A549 (cell line): ENCODE measurements around the gene RIN3. TPM values are rescaled to one million over a fixed set of nuclear protein-coding genes. Genes with fewer than 3 reads are reported as not detected.

Experiments
- ATAC-seq, 2 experiments: fragments of 200-7000 bp in 1 of 2; fragments of >200 bp in 1 of 2; cut with Nextera tagmentation in 1 of 2; cut with Tn5 transposase in 1 of 2; 3 replicates each; pipeline versions ENCODE4 v1.8.0 to v1.9.1; 2018 to 2020; ENCODE audit warnings: mild to moderate bottlenecking in 1 of 2, moderate library complexity in 1 of 2
- CTCF ChIA-PET: fragments of 300-600 bp; sonication (Branson Sonifier 250); formaldehyde crosslinking; extraction: SDS; loops from one replicate; lab custom pipeline; 2021; ENCODE audit warnings: antibody characterized with exemption, inconsistent platforms; lab: Yijun Ruan, JAX
- POLR2A ChIA-PET: fragments of 350-600 bp; formaldehyde crosslinking; extraction: SDS; loops from one replicate; lab custom pipeline; 2021; ENCODE audit warnings: antibody characterized with exemption, inconsistent platforms; lab: Yijun Ruan, JAX
- DNase-seq, 2 experiments: peaks; one replicate each; pipeline versions ENCODE4 v3.0.0 to v3.0.0-alpha.2; 2011 to 2016; ENCODE audit warnings: low read depth in 1 of 2, low spot score in 1 of 2
- FAIRE-seq: peaks from 2 replicates; lab custom pipeline; 2011; peaks lifted over from hg19 to GRCh38; lab: Jason Lieb, UNC
- H3K27ac ChIP-seq, 2 experiments: fragments of >200 bp; sonication (Bioruptor Twin); formaldehyde crosslinking; 3 replicates each; pipeline ENCODE4 v1.5.1; 2016 to 2017
- H3K4me1 ChIP-seq: fragments of >200 bp; sonication (Bioruptor Twin); formaldehyde crosslinking; 3 replicates; pipeline ENCODE4 v1.6.1; 2016
- H3K4me2 ChIP-seq: fragments of >200 bp; sonication (Bioruptor Twin); formaldehyde crosslinking; 3 replicates; pipeline ENCODE4 v1.6.1; 2016
- H3K4me3 ChIP-seq: fragments of >200 bp; sonication (Bioruptor Twin); formaldehyde crosslinking; 3 replicates; pipeline ENCODE4 v1.5.1; 2016
- H3K9me3 ChIP-seq: fragments of >200 bp; sonication (Bioruptor Twin); formaldehyde crosslinking; 3 replicates; pipeline ENCODE4 v1.6.1; 2016
- CBX2 ChIP-seq: fragments of 200-600 bp; sonication (generic); IDR thresholded peaks from 2 replicates; pipeline ENCODE4 v1.6.1; 2016; ENCODE audit warnings: low read depth, mild to moderate bottlenecking, borderline replicate concordance
- CBX8 ChIP-seq: fragments of 200-600 bp; sonication (generic); IDR thresholded peaks from 2 replicates; pipeline ENCODE4 v1.6.1; 2016
- CEBPB ChIP-seq, 2 experiments: fragments of >200 bp in 1 of 2; sonication (Bioruptor Twin) in 1 of 2; formaldehyde crosslinking in 1 of 2; IDR thresholded peaks; 2 replicates each; pipeline ENCODE4 v1.6.1; 2012 to 2016
- EP300 ChIP-seq, 2 experiments: fragments of >200 bp; sonication (Bioruptor Twin); formaldehyde crosslinking; IDR thresholded peaks; 2 replicates in 1 of 2; 3 replicates in 1 of 2; pipeline ENCODE4 v1.6.1; 2016 to 2017
- FOXS1 ChIP-seq: fragments of 250-450 bp; sonication (Bioruptor Pico); IDR thresholded peaks from 2 replicates; pipeline ENCODE4 v1.5.0; 2020; ENCODE audit warnings: mild to moderate bottlenecking, moderate library complexity
- HMGXB4 ChIP-seq: fragments of 250-450 bp; sonication (Bioruptor Pico); IDR thresholded peaks from 2 replicates; pipeline ENCODE4 v1.5.0; 2021; ENCODE audit warnings: mild to moderate bottlenecking, moderate library complexity, borderline replicate concordance
- HOXA7 ChIP-seq: fragments of 250-450 bp; sonication (Bioruptor Pico); IDR thresholded peaks from 2 replicates; pipeline ENCODE4 v1.5.0; 2020; ENCODE audit warnings: mild to moderate bottlenecking, moderate library complexity
- JUN ChIP-seq, 2 experiments: fragments of >200 bp; sonication (Bioruptor Twin); formaldehyde crosslinking; IDR thresholded peaks; 2 replicates in 1 of 2; 3 replicates in 1 of 2; pipeline ENCODE4 v1.6.1; 2016 to 2017
- JUNB ChIP-seq: fragments of >200 bp; sonication (Bioruptor Twin); formaldehyde crosslinking; IDR thresholded peaks from 2 replicates; pipeline ENCODE4 v1.6.1; 2016
- KDM5A ChIP-seq: fragments of 200-600 bp; sonication (generic); IDR thresholded peaks from 2 replicates; pipeline ENCODE4 v1.6.1; 2016; ENCODE audit warnings: antibody characterized with exemption, mild to moderate bottlenecking
- MAZ ChIP-seq: fragments of 150-350 bp; IDR thresholded peaks from 2 replicates; pipeline ENCODE4 v1.6.1; 2014; ENCODE audit warnings: antibody characterized with exemption, low read depth, low read length, borderline replicate concordance
- PHF8 ChIP-seq: fragments of 200-600 bp; sonication (generic); IDR thresholded peaks from 2 replicates; pipeline ENCODE4 v1.6.1; 2016; ENCODE audit warnings: low read depth, mild to moderate bottlenecking, antibody characterized with exemption, moderate library complexity, borderline replicate concordance
- POLR2AphosphoS2 ChIP-seq: conservative IDR thresholded peaks from 2 replicates; pipeline ENCODE4 v1.6.1; 2012; ENCODE audit warnings: low read length, improper control_type of control experiment, inconsistent platforms
- RAD21 ChIP-seq, 2 experiments: fragments of >200 bp in 1 of 2; sonication (Bioruptor Twin) in 1 of 2; formaldehyde crosslinking in 1 of 2; IDR thresholded peaks in 1 of 2; conservative IDR thresholded peaks in 1 of 2; 2 replicates in 1 of 2; 3 replicates in 1 of 2; pipeline ENCODE4 v1.6.1; 2012 to 2018; ENCODE audit warnings: inconsistent platforms in 1 of 2
- RARB ChIP-seq: fragments of 250-450 bp; sonication (Bioruptor Pico); IDR thresholded peaks from 2 replicates; pipeline ENCODE4 v1.8.0; 2021; ENCODE audit warnings: mild to moderate bottlenecking, moderate library complexity
- TFCP2L1 ChIP-seq: fragments of 250-450 bp; sonication (Bioruptor Pico); IDR thresholded peaks from 2 replicates; pipeline ENCODE4 v1.5.0; 2021; ENCODE audit warnings: mild to moderate bottlenecking
- TP53 ChIP-seq: fragments of 250-450 bp; sonication (Bioruptor Pico); IDR thresholded peaks from 2 replicates; pipeline ENCODE4 v1.5.0; 2021; ENCODE audit warnings: mild to moderate bottlenecking, moderate library complexity
- ZFP36 ChIP-seq: fragments of 450-650 bp; IDR thresholded peaks from 2 replicates; pipeline ENCODE4 v1.6.1; 2014; ENCODE audit warnings: borderline replicate concordance; ENCODE audit not compliant: partially characterized antibody
- ZSCAN20 ChIP-seq: fragments of 250-450 bp; sonication (Bioruptor Pico); IDR thresholded peaks from 2 replicates; pipeline ENCODE4 v1.8.0; 2022; ENCODE audit warnings: mild to moderate bottlenecking, moderate library complexity
- WGBS: methylation state at CpG from one replicate; pipeline ENCODE4 v1.1.6; 2017; ENCODE audit errors: missing lambda C conversion rate; 5-methylcytosine and 5-hydroxymethylcytosine counted together
- polyA plus RNA-seq, 4 experiments: library from polyadenylated mRNA; depleted of rRNA in 3 of 4; stranded (reverse); fragments of >200 nt; fragmentation: RNase III in 1 of 4; extraction: RNeasy Plus Mini Kit Qiagen cat#74134 plus additional on column Dnase treatment in 1 of 4; gene quantifications; 2 replicates in 3 of 4; 3 replicates in 1 of 4; pipeline ENCODE4 v1.2.3, GENCODE V29; 2011 to 2017
- TF ChIP-seq, protein P1 (sequence below): fragments of >200 bp; sonication (Bioruptor Twin); formaldehyde crosslinking; IDR thresholded peaks from 3 replicates; pipeline ENCODE4 v1.6.1; 2016

Gene RIN3
- polyA plus RNA-seq, 2 of the 4 experiments (the other 2 are of a cell fraction) = 5.6 to 14.5 TPM

DNA sequence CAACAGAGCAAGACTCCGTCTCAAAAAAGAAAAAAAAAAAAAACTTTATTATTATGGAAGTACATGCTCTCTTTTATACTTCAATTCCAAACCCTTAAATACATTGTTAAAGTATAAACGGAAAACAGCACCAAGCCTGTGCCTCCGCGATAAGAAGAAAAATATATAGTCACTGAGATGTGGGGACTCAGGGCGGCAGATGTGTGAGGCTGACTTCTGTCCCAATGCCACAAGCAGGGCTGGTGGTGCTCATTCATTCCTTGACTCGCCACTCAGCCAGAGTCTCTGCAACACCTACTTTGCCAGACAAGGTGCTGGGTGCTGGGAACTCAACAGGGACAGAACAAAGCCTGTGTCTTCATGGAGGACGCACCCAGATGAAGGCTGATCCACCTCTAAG, 221.0 kb downstream of the RIN3 start:
- H3K4me1 ChIP-seq = peaks cover 19% of the 10 kb centered on the region
- H3K9me3 ChIP-seq = peaks cover 6% of the 10 kb centered on the region; the same call in 1 of the 3 replicates
- no peak for ATAC-seq
- POLR2A ChIA-PET = interaction anchor here (2.0 kb wide), 1 partner anchor 14 kb away, joined by 5 read pairs; the partner anchor contains the start of gene LGMN
- no peak overlapping the region for H3K4me3 ChIP-seq
- TF ChIP-seq RARB (CRISPR knock-in tag) = no peak
- TF ChIP-seq RAD21 (conservative IDR thresholded peaks at IDR 0.05 in 1 of 2, IDR thresholded peaks at IDR 0.05 in 1 of 2) = no peak
- no peak for TF ChIP-seq HMGXB4
- no peak overlapping the region for H3K4me2 ChIP-seq
- 97% methylated on average over 7 of the region's 7 CpGs for WGBS
- no peak overlapping the region for H3K27ac ChIP-seq
- CTCF ChIA-PET = interaction anchor here (0.6 kb wide), 1 partner anchor 8 kb away, joined by 3 read pairs; no protein-coding TSS in a partner anchor
- no peak for DNase-seq
- FAIRE-seq = no peak

GRCh38 chr14:92735344-92735743, 221.8 kb downstream of the RIN3 start:
- Histone ChIP-seq H3K27ac (no peak overlapping the region), H3K4me2 (no peak overlapping the region), H3K4me1 (peaks cover 12% of the 10 kb centered on the region), H3K9me3 (peaks cover 6% of the 10 kb centered on the region; the same call in 1 of the 3 replicates), H3K4me3 (no peak overlapping the region)
- ChIA-PET POLR2A (interaction anchor here (2.1 kb wide), 1 partner anchor 13 kb away, joined by 8 read pairs; the partner anchor contains the start of gene LGMN), CTCF (interaction anchor here (0.6 to 1.3 kb wide), 3 partner anchors 12 to 224 kb away, joined by 3 to 4 read pairs (median 3); no protein-coding TSS in a partner anchor)
- DNase-seq (no peak), FAIRE-seq (no peak), ATAC-seq (no peak)
- TF ChIP-seq RAD21 (conservative IDR thresholded peaks at IDR 0.05 in 1 of 2, IDR thresholded peaks at IDR 0.05 in 1 of 2) (no peak), HMGXB4 (no peak), ZSCAN20 (CRISPR knock-in tag) (no peak), TFCP2L1 (CRISPR knock-in tag) (no peak), FOXS1 (CRISPR knock-in tag) (no peak), EP300 (IDR thresholded peaks at IDR 0.05) (no peak), ZFP36 (no peak), HOXA7 (CRISPR knock-in tag) (no peak), KDM5A (no peak), POLR2AphosphoS2 (no peak), CBX2 (no peak)
- WGBS = 91% methylated on average over 6 of the region's 6 CpGs

DNA sequence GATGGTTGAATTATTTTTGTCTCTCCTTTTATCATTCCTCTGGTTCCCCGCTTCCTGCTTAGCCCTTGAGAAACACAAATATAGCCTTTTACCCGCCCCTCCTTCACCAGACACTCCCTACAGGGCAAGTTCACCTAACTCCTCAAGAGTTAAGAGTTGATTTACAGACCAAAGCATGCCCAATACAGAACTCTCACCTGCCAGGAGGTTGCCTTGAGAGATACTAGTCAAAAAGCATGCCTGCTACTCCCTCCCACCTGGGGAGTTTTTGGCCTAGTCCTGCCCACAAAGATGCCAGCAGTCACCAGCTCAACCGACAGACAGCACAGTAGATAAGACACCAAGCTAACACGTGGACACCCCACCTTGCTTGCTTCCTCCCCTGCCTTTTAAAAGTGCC, 223.6 kb downstream of the RIN3 start:
- FAIRE-seq = no peak
- WGBS = 75% methylated on average over 4 of the region's 4 CpGs
- Histone ChIP-seq H3K4me2 (0 out of 3 replicates have a peak overlapping the region, but pooled peaks have one; percentile 14), H3K4me1 (peaks cover 12% of the 10 kb centered on the region), H3K9me3 (no peaks in the 10 kb centered on the region), H3K4me3 (no peak overlapping the region), H3K27ac (no peak overlapping the region)
- no peak for ATAC-seq
- DNase-seq = no peak
- CTCF ChIA-PET = no interaction called here
- no peak for TF ChIP-seq MAZ
- no peak for TF ChIP-seq CEBPB (IDR thresholded peaks at IDR 0.05)
- no peak for TF ChIP-seq RAD21 (conservative IDR thresholded peaks at IDR 0.05 in 1 of 2, IDR thresholded peaks at IDR 0.05 in 1 of 2)
- TF ChIP-seq JUNB = no peak
- TF ChIP-seq, protein P1, sequence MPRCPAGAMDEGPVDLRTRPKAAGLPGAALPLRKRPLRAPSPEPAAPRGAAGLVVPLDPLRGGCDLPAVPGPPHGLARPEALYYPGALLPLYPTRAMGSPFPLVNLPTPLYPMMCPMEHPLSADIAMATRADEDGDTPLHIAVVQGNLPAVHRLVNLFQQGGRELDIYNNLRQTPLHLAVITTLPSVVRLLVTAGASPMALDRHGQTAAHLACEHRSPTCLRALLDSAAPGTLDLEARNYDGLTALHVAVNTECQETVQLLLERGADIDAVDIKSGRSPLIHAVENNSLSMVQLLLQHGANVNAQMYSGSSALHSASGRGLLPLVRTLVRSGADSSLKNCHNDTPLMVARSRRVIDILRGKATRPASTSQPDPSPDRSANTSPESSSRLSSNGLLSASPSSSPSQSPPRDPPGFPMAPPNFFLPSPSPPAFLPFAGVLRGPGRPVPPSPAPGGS = no peak
- no peak for TF ChIP-seq JUN (IDR thresholded peaks at IDR 0.05)
- no peak for TF ChIP-seq KDM5A
- no peak for TF ChIP-seq CBX8
- no peak for TF ChIP-seq PHF8
- no peak for TF ChIP-seq TP53 (CRISPR knock-in tag)
- POLR2A ChIA-PET = interaction anchor here (2.1 kb wide), 1 partner anchor 11 kb away, joined by 8 read pairs; the partner anchor contains the start of gene LGMN
